Neuronal stem cell (in vitro differentiated cells): ENCODE data around the gene ARMH3.

Experiments used
- DNase-seq: peaks from one replicate; pipeline ENCODE4 v3.0.0-alpha.2; 2013; ENCODE audit warnings: low spot score
- H2AFZ ChIP-seq: one replicate; pipeline ENCODE4 v1.6.1; 2013; ENCODE audit warnings: mild to moderate bottlenecking, low read length, inconsistent platforms
- H2AK5ac ChIP-seq: 2 replicates; pipeline ENCODE4 v1.6.1; 2013; ENCODE audit warnings: low read depth, mild to moderate bottlenecking, inconsistent platforms, low read length, moderate library complexity, mixed read lengths
- H2BK120ac ChIP-seq: 2 replicates; pipeline ENCODE4 v1.6.1; 2013; ENCODE audit warnings: low read depth, mild to moderate bottlenecking, inconsistent platforms, low read length, moderate library complexity, mixed read lengths
- H2BK12ac ChIP-seq: one replicate; pipeline ENCODE4 v1.6.1; 2013; ENCODE audit warnings: low read length, inconsistent platforms
- H2BK15ac ChIP-seq: 2 replicates; pipeline ENCODE4 v1.6.1; 2013; ENCODE audit warnings: mild to moderate bottlenecking, low read length, inconsistent platforms, mixed read lengths
- H2BK5ac ChIP-seq: one replicate; pipeline ENCODE4 v1.6.1; 2013; ENCODE audit warnings: inconsistent platforms, mild to moderate bottlenecking, low read length, moderate library complexity
- H3K14ac ChIP-seq: one replicate; pipeline ENCODE4 v1.6.1; 2013; ENCODE audit warnings: low read length, inconsistent platforms
- H3K18ac ChIP-seq: 2 replicates; pipeline ENCODE4 v1.6.1; 2013; ENCODE audit warnings: low read length, inconsistent platforms
- H3K23ac ChIP-seq: 2 replicates; pipeline ENCODE4 v1.6.1; 2013; ENCODE audit warnings: low read depth, mild to moderate bottlenecking, mixed read lengths, low read length, inconsistent platforms; ENCODE audit not compliant: poor library complexity
- H3K27ac ChIP-seq: replicated peaks from 3 replicates; pipeline ENCODE4 v1.5.1; 2013; ENCODE audit warnings: low read length, inconsistent platforms
- H3K27me3 ChIP-seq, 3 experiments: 2 replicates each; pipeline ENCODE4 v1.6.1; 2013; ENCODE audit warnings: low read length in 3 of 3, mild to moderate bottlenecking in 2 of 3, inconsistent platforms in 1 of 3, low read depth in 1 of 3, mixed read lengths in 1 of 3, moderate library complexity in 1 of 3; ENCODE audit not compliant: control insufficient read depth in 3 of 3, insufficient read depth in 3 of 3
- H3K36me3 ChIP-seq, 2 donors: replicated peaks in 1 of 2; 2 replicates each; pipeline ENCODE4 v1.6.1; 2013; ENCODE audit warnings: low read length in 2 of 2; ENCODE audit not compliant: control insufficient read depth in 2 of 2, insufficient read depth in 2 of 2
- H3K4ac ChIP-seq: 2 replicates; pipeline ENCODE4 v1.6.1; 2013; ENCODE audit warnings: inconsistent platforms, mild to moderate bottlenecking, low read length, moderate library complexity
- H3K4me1 ChIP-seq, 2 donors: 1 replicate in 1 of 2; 2 replicates in 1 of 2; pipeline ENCODE4 v1.6.1; 2013; ENCODE audit warnings: low read length in 2 of 2, low read depth in 1 of 2; ENCODE audit not compliant: control insufficient read depth in 2 of 2, insufficient read depth in 1 of 2
- H3K4me2 ChIP-seq: one replicate; pipeline ENCODE4 v1.6.1; 2013; ENCODE audit warnings: mild to moderate bottlenecking, low read length, inconsistent platforms; ENCODE audit not compliant: insufficient read depth, poor library complexity, severe bottlenecking
- H3K4me3 ChIP-seq, 2 donors: 2 replicates each; pipeline ENCODE4 v1.5.1; 2013; ENCODE audit warnings: low read length in 2 of 2, mild to moderate bottlenecking in 2 of 2, inconsistent platforms in 1 of 2, moderate library complexity in 1 of 2
- H3K79me1 ChIP-seq: one replicate; pipeline ENCODE4 v1.6.1; 2013; ENCODE audit warnings: low read depth, mild to moderate bottlenecking, inconsistent platforms, low read length, moderate library complexity
- H3K9ac ChIP-seq: one replicate; pipeline ENCODE4 v1.6.1; 2013; ENCODE audit warnings: mild to moderate bottlenecking, low read depth, low read length, inconsistent platforms; ENCODE audit not compliant: poor library complexity
- H3K9me3 ChIP-seq, 2 donors: replicated peaks in 1 of 2; 2 replicates each; pipeline versions ENCODE3 to v1.6.1; 2013; ENCODE audit warnings: low read length in 2 of 2, mild to moderate bottlenecking in 2 of 2, inconsistent platforms in 1 of 2, low read depth in 1 of 2, mixed read lengths in 1 of 2, moderate library complexity in 1 of 2; ENCODE audit not compliant: control insufficient read depth in 2 of 2, insufficient read depth in 1 of 2
- H4K8ac ChIP-seq: one replicate; pipeline ENCODE4 v1.6.1; 2013; ENCODE audit warnings: low read depth, mild to moderate bottlenecking, inconsistent platforms, low read length, moderate library complexity
- H4K91ac ChIP-seq: one replicate; pipeline ENCODE4 v1.6.1; 2013; ENCODE audit warnings: low read length, low read depth, mild to moderate bottlenecking, inconsistent platforms; ENCODE audit not compliant: poor library complexity
- WGBS, 2 donors: extraction: QIAGEN DNeasy Blood & Tissue Kit; methylation state at CpG; one replicate each; pipeline ENCODE4 v1.1.7; 2013; ENCODE audit warnings: missing lambda C conversion rate in 2 of 2, mixed read lengths in 1 of 2; ENCODE audit not compliant: insufficient read length in 2 of 2, insufficient replicate concordance in 1 of 2; ENCODE audit errors: extremely low coverage in 2 of 2; 5-methylcytosine and 5-hydroxymethylcytosine counted together

Gene ARMH3

GRCh38 chr10:101961591-101962498 lies 94.1 kb downstream of the ARMH3 start:
- H3K36me3 ChIP-seq: peaks cover 0 to 10% of the 10 kb centered on the region in 2 donors
- no peak overlapping the region for H4K8ac ChIP-seq
- peaks cover 0 to 15% of the 10 kb centered on the region in 2 donors for H3K4me1 ChIP-seq
- no peak overlapping the region for H3K18ac ChIP-seq
- no peak overlapping the region for H2BK15ac ChIP-seq
- no peak overlapping the region for H2BK5ac ChIP-seq
- no peak overlapping the region for H3K27ac ChIP-seq
- H2BK12ac ChIP-seq: no peak overlapping the region
- WGBS, 2 donors: no CpG with 5 or more reads among the region's 5 CpGs
- H4K91ac ChIP-seq: no peak overlapping the region
- H2AK5ac ChIP-seq: no peak overlapping the region
- no peak overlapping the region for H3K4ac ChIP-seq
- H3K27me3 ChIP-seq: no peaks in the 10 kb centered on the region
- no peaks in the 10 kb centered on the region for H3K9me3 ChIP-seq
- H3K4me3 ChIP-seq: no peak overlapping the region
- H3K9ac ChIP-seq: no peak overlapping the region
- H3K14ac ChIP-seq: no peak overlapping the region
- no peak overlapping the region for H3K4me2 ChIP-seq
- no peak overlapping the region for H2BK120ac ChIP-seq
- no peak overlapping the region for H2AFZ ChIP-seq
- H3K23ac ChIP-seq: no peak overlapping the region
- DNase-seq: no peak
- no peaks in the 10 kb centered on the region for H3K79me1 ChIP-seq

- Histone ChIP-seq H2BK12ac (no peak overlapping the region), H3K23ac (no peak overlapping the region), H2AK5ac (no peak overlapping the region), H3K9ac (no peak overlapping the region), H4K91ac (no peak overlapping the region), H2BK120ac (no peak overlapping the region), H3K18ac (no peak overlapping the region), H2BK15ac (no peak overlapping the region), H3K36me3 (peaks cover 0 to 7% of the 10 kb centered on the region in 2 donors), H3K4ac (no peak overlapping the region), H3K14ac (no peak overlapping the region), H3K4me2 (no peak overlapping the region), H3K4me3 (no peak overlapping the region), H3K27ac (no peak overlapping the region), H3K9me3 (no peaks in the 10 kb centered on the region), H3K4me1 (peaks cover 5 to 19% of the 10 kb centered on the region in 2 donors), H2BK5ac (no peak overlapping the region), H2AFZ (no peak overlapping the region), H4K8ac (no peak overlapping the region), H3K27me3 (no peaks in the 10 kb centered on the region), H3K79me1 (no peaks in the 10 kb centered on the region)
- no CpG with 5 or more reads among the region's 6 CpGs for WGBS, 2 donors
- no peak for DNase-seq
These were observed 95.0 kb downstream of the ARMH3 start for GRCh38 chr10:101960879-101961395.

GRCh38 chr10:101959346-101959916 lies 96.5 kb downstream of the ARMH3 start:
- WGBS, 2 donors: no CpG with 5 or more reads among the region's 8 CpGs
- Histone ChIP-seq H3K23ac (no peak overlapping the region), H3K79me1 (no peaks in the 10 kb centered on the region), H3K36me3 (peaks cover 0 to 19% of the 10 kb centered on the region in 2 donors), H4K8ac (no peak overlapping the region), H3K4me2 (no peak overlapping the region), H3K14ac (no peak overlapping the region), H2BK5ac (no peak overlapping the region), H2BK12ac (no peak overlapping the region), H2BK120ac (no peak overlapping the region), H3K4me1 (peaks cover 5 to 21% of the 10 kb centered on the region in 2 donors), H2AFZ (no peak overlapping the region), H3K9ac (no peak overlapping the region), H3K27me3 (no peaks in the 10 kb centered on the region), H2BK15ac (no peak overlapping the region), H4K91ac (no peak overlapping the region), H3K4me3 (no peak overlapping the region), H3K18ac (no peak overlapping the region), H3K9me3 (no peaks in the 10 kb centered on the region), H2AK5ac (no peak overlapping the region), H3K27ac (no peak overlapping the region), H3K4ac (no peak overlapping the region)
- DNase-seq: no peak

- H3K4me2 ChIP-seq: no peak overlapping the region
- H3K9me3 ChIP-seq: no peaks in the 10 kb centered on the region
- no peak overlapping the region for H3K4ac ChIP-seq
- peaks cover 0 to 23% of the 10 kb centered on the region in 2 donors for H3K36me3 ChIP-seq
- WGBS, 2 donors: no CpG with 5 or more reads among the region's 1 CpG
- DNase-seq: no peak
- H3K18ac ChIP-seq: no peak overlapping the region
- no peak overlapping the region for H3K4me3 ChIP-seq
- no peak overlapping the region for H3K9ac ChIP-seq
- H4K8ac ChIP-seq: no peak overlapping the region
- no peaks in the 10 kb centered on the region for H3K27me3 ChIP-seq
- H2AFZ ChIP-seq: no peak overlapping the region
- no peak overlapping the region for H2BK15ac ChIP-seq
- peaks cover 5 to 21% of the 10 kb centered on the region in 2 donors for H3K4me1 ChIP-seq
- no peak overlapping the region for H2BK120ac ChIP-seq
- no peak overlapping the region for H3K27ac ChIP-seq
- no peak overlapping the region for H4K91ac ChIP-seq
- H2BK12ac ChIP-seq: no peak overlapping the region
- H3K23ac ChIP-seq: no peak overlapping the region
- H2BK5ac ChIP-seq: no peak overlapping the region
- H3K79me1 ChIP-seq: no peaks in the 10 kb centered on the region
- H2AK5ac ChIP-seq: no peak overlapping the region
- H3K14ac ChIP-seq: no peak overlapping the region
These were observed 97.3 kb downstream of the ARMH3 start for GRCh38 chr10:101958691-101959090.
